K562 (cell line): ENCODE measurements around the gene DOK4. TPM values are rescaled to one million over a fixed set of nuclear protein-coding genes. Genes with fewer than 3 reads are reported as not detected.
A peak's percentile ranks its signal among the peaks of the same experiment; 100 is the strongest.
"Not testable (repeated sequence)": the region's sequence is repeated elsewhere in the genome, so short reads cannot be mapped to it uniquely, and the experiment has no call there.

Experiments used
- ATAC-seq: fragments of 200-7000 bp; cut with Tn5 transposase; 3 replicates; pipeline ENCODE4 v1.9.1; 2020; ENCODE audit warnings: moderate library complexity
- BruUV-seq: library from RNA; stranded (reverse); fragments of 400-500 nt; replicated peaks from 2 replicates; lab custom pipeline; 2021; lab: Mats Ljungman, UMichigan
- CTCF ChIA-PET: fragments of 300-600 bp; formaldehyde crosslinking; extraction: SDS; loops from one replicate; lab custom pipeline; 2021; ENCODE audit warnings: low intra/inter-chr PET ratio; lab: Yijun Ruan, JAX
- POLR2A ChIA-PET: fragments of 300-600, 350-650 bp; sonication (Branson Sonifier 250); formaldehyde crosslinking; extraction: SDS; loops from one replicate; lab custom pipeline; 2021; ENCODE audit warnings: antibody characterized with exemption, inconsistent platforms; lab: Yijun Ruan, JAX
- DNase-seq, 4 experiments: peaks; one replicate each; pipeline versions ENCODE4 v3.0.0 to v3.0.0-alpha.2; 2011 to 2018; ENCODE audit warnings: low spot score in 3 of 4, mixed read lengths in 3 of 4; ENCODE audit errors: extremely low read depth in 1 of 4
- FAIRE-seq: peaks from 2 replicates; lab custom pipeline; 2011; peaks lifted over from hg19 to GRCh38; lab: Jason Lieb, UNC
- H2AFZ ChIP-seq: 2 replicates; pipeline ENCODE4 v1.6.0; 2011; ENCODE audit warnings: low read depth, low read length, control low read depth, inconsistent platforms
- H3K27ac ChIP-seq: fragments of 200-600 bp; 3 replicates; pipeline ENCODE4 v1.8.0; 2011; ENCODE audit warnings: low read depth, mild to moderate bottlenecking, control low read depth, inconsistent platforms, low read length, moderate library complexity, mixed read lengths; ENCODE audit errors: extremely low read depth
- H3K27me3 ChIP-seq, 2 experiments: fragments of 300-600 bp in 1 of 2; 2 replicates in 1 of 2; 3 replicates in 1 of 2; pipeline versions ENCODE4 v1.6.0 to v1.8.0; 2011; ENCODE audit warnings: inconsistent platforms in 2 of 2, low read length in 2 of 2, mild to moderate bottlenecking in 1 of 2, mixed read lengths in 1 of 2, moderate library complexity in 1 of 2; ENCODE audit not compliant: control insufficient read depth in 2 of 2, insufficient read depth in 2 of 2
- H3K36me3 ChIP-seq: fragments of 300-600 bp; 3 replicates; pipeline ENCODE4 v1.8.0; 2011; ENCODE audit warnings: mild to moderate bottlenecking, low read length, inconsistent platforms; ENCODE audit not compliant: control insufficient read depth, insufficient read depth
- H3K4me1 ChIP-seq, 2 experiments: fragments of 200-600 bp in 1 of 2; replicated peaks in 1 of 2; 2 replicates in 1 of 2; 3 replicates in 1 of 2; pipeline versions ENCODE4 v1.5.1 to v1.8.0; 2011; ENCODE audit warnings: inconsistent platforms in 2 of 2, low read length in 2 of 2, mild to moderate bottlenecking in 1 of 2, mixed read lengths in 1 of 2, moderate library complexity in 1 of 2; ENCODE audit not compliant: control insufficient read depth in 2 of 2, insufficient read depth in 2 of 2
- H3K4me2 ChIP-seq: 2 replicates; pipeline ENCODE4 v1.6.1; 2011; ENCODE audit warnings: low read length, control low read depth, inconsistent platforms, mixed read lengths; ENCODE audit not compliant: insufficient read depth
- H3K4me3 ChIP-seq: fragments of 200-600 bp; sonication (generic), shearing (Covaris generic); 2 replicates; pipeline ENCODE4 v1.5.1; 2016; ENCODE audit warnings: control low read depth, inconsistent platforms
- H3K79me2 ChIP-seq: fragments of 200-600 bp; 3 replicates; pipeline ENCODE4 v1.8.0; 2011; ENCODE audit warnings: low read length, inconsistent platforms; ENCODE audit not compliant: control insufficient read depth, insufficient read depth
- H3K9ac ChIP-seq, 2 experiments: 2 replicates each; pipeline versions ENCODE4 v1.6.0 to v1.6.1; 2011; ENCODE audit warnings: low read depth in 2 of 2, low read length in 2 of 2, control low read depth in 1 of 2, inconsistent platforms in 1 of 2, mild to moderate bottlenecking in 1 of 2, mixed read lengths in 1 of 2; ENCODE audit not compliant: insufficient read depth in 1 of 2
- H3K9me1 ChIP-seq: one replicate; pipeline ENCODE4 v1.6.0; 2011; ENCODE audit warnings: inconsistent platforms, mild to moderate bottlenecking, low read length, moderate library complexity; ENCODE audit not compliant: control insufficient read depth, insufficient read depth
- H3K9me3 ChIP-seq: replicated peaks from 2 replicates; pipeline ENCODE4 v1.5.1; 2011; ENCODE audit warnings: low read depth, low read length, inconsistent platforms; ENCODE audit not compliant: control insufficient read depth, insufficient read depth
- H4K20me1 ChIP-seq: replicated peaks from 2 replicates; pipeline ENCODE4 v1.6.1; 2011; ENCODE audit warnings: low read length, inconsistent platforms, mixed read lengths; ENCODE audit not compliant: control insufficient read depth, insufficient read depth
- CBX3 ChIP-seq, 2 experiments: IDR thresholded peaks; 1 replicate in 1 of 2; 2 replicates in 1 of 2; pipeline ENCODE4 v1.6.1; 2012; ENCODE audit warnings: inconsistent platforms in 2 of 2, low read length in 2 of 2, borderline replicate concordance in 1 of 2, control low read depth in 1 of 2
- CBX5 ChIP-seq: IDR thresholded peaks from 2 replicates; pipeline ENCODE4 v1.6.1; 2014; ENCODE audit warnings: low read depth, borderline replicate concordance
- MYBL2 ChIP-seq, 2 experiments: fragments of 450-650 bp in 1 of 2; sonication (generic) in 1 of 2; formaldehyde crosslinking in 1 of 2; IDR thresholded peaks; 2 replicates each; pipeline versions ENCODE4 v1.6.1 to v1.8.1; 2017 to 2022; ENCODE audit warnings: borderline replicate concordance in 1 of 2, inconsistent platforms in 1 of 2, low read depth in 1 of 2, mild to moderate bottlenecking in 1 of 2, missing genetic modification reagents in 1 of 2, moderate library complexity in 1 of 2
- RAD51 ChIP-seq: fragments of 450-650 bp; IDR thresholded peaks from 2 replicates; pipeline ENCODE4 v1.7.1; 2016; ENCODE audit warnings: low read depth, mild to moderate bottlenecking, borderline replicate concordance
- TCF7 ChIP-seq: sonication (generic); IDR thresholded peaks from 2 replicates; pipeline ENCODE4 v1.6.1; 2016; ENCODE audit warnings: antibody characterized with exemption, borderline replicate concordance
- TRIM28 ChIP-seq: fragments of 450-650 bp; IDR thresholded peaks from 2 replicates; pipeline ENCODE4 v1.6.1; 2017
- USF1 ChIP-seq: sonication (generic); formaldehyde crosslinking; IDR thresholded peaks from 2 replicates; pipeline ENCODE4 v1.9.0; 2022; ENCODE audit warnings: mild to moderate bottlenecking, missing genetic modification reagents
- ZC3H11A ChIP-seq: IDR thresholded peaks from 2 replicates; pipeline ENCODE4 v1.6.1; 2012; ENCODE audit warnings: low read depth, low read length, improper control_type of control experiment
- WGBS: fragments of 100-300 bp; shearing (Covaris generic); methylation state at CpG from one replicate; pipeline ENCODE4 v1.1.6; 2016; ENCODE audit warnings: low coverage, mixed read lengths; ENCODE audit not compliant: insufficient coverage; ENCODE audit errors: missing lambda C conversion rate; 5-methylcytosine and 5-hydroxymethylcytosine counted together
- in situ Hi-C: fragments of 300-500 bp; cut with MboI; formaldehyde crosslinking; loops from 4 replicates; pipeline ENCODE4 v1.15.0; 2018; ENCODE audit warnings: inconsistent platforms, mixed read lengths
- intact Hi-C: fragments of 100-400 bp; cut with micrococcal nuclease; formaldehyde crosslinking; loops from 2 replicates; pipeline ENCODE4 v1.14.2; 2022
- polyA plus RNA-seq, 8 experiments: library from polyadenylated mRNA; depleted of rRNA in 4 of 8; stranded (reverse) in 5 of 8; unstranded in 3 of 8; fragments of >200 nt; fragmentation: Nextera tagmentation in 2 of 8; fragmentation: Illumina TruSeq in 1 of 8; extraction: Ambion mirVana in 2 of 8; extraction: Trizol in 1 of 8; gene quantifications; 2 replicates each; pipeline versions ENCODE4 v1.2.1 to v1.2.3, GENCODE V29; 2011 to 2014; ENCODE audit warnings: inconsistent platforms in 1 of 8, missing spikeins in 1 of 8
- total RNA-seq, 7 experiments: library from RNA; depleted of rRNA in 6 of 7; stranded (reverse); fragments of >200 nt in 6 of 7; fragmentation: Illumina TruSeq in 2 of 7; extraction: Trizol in 2 of 7; gene quantifications; 2 replicates each; pipeline versions ENCODE4 v1.2.1 to v1.2.3, GENCODE V29; 2011 to 2021; ENCODE audit warnings: low replicate concordance in 1 of 7
- TF ChIP-seq, protein P1 (sequence below): IDR thresholded peaks from 2 replicates; pipeline ENCODE4 v1.6.1; 2011; ENCODE audit warnings: borderline replicate concordance, low read depth, mild to moderate bottlenecking, moderate library complexity, low read length; ENCODE audit not compliant: insufficient read depth, poor library complexity, severe bottlenecking

The DOK4 gene
- total and polyA plus RNA-seq, 9 of the 15 experiments (the other 6 are each of a cell fraction or from before 2014, with no cell fraction given), result 0.10 to 14.4 (median 8.3) TPM

DNA sequence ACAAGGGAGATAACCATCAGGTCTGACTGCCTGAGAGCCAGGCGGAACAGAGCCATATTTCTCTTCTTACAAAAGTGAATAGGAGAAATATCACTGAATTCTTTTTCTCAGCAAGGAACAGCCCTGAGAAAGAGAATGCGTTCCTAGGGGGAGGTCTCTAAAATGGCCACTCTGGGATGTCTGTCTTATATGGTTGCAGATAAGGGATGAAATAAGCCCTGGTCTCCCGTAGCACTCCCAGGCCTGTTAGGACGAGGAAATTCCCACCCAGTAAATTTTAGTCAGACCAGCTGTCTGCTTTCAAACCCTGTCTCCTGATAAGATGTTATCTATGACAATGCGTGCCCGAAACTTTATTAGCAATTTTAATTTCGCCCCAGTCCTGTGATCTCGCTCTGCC lies 46.3 kb downstream of the DOK4 start:
- H3K27ac ChIP-seq, intact Hi-C loops, ATAC-seq, H3K9me3 ChIP-seq, in situ Hi-C loops, FAIRE-seq, H3K4me3 ChIP-seq, H4K20me1 ChIP-seq, CTCF ChIA-PET, H3K9me1 ChIP-seq, H3K4me2 ChIP-seq, DNase-seq, H3K9ac ChIP-seq, BruUV-seq, H3K27me3 ChIP-seq, H3K4me1 ChIP-seq, POLR2A ChIA-PET, H2AFZ ChIP-seq: not testable (repeated sequence)
- 96% methylated on average over 8 of the region's 8 CpGs for WGBS
- Histone ChIP-seq H3K36me3 (peaks cover 68% of the 10 kb centered on the region; the same call in 2 of the 3 replicates), H3K79me2 (peaks cover 27% of the 10 kb centered on the region)
- TF ChIP-seq CBX5 (peak; percentile 76; the same call in 1 of the 2 replicates), TRIM28 (0 out of 2 replicates have a peak, but pooled peaks have one; percentile 40), CBX3 (IDR thresholded peaks at IDR 0.05; ENCODE audit: borderline replicate concordance in 1 of 2, low read length in 2 of 2) (peak in 1 of 2 experiments; percentile 82; a peak in 2 of 3 replicates)

DNA sequence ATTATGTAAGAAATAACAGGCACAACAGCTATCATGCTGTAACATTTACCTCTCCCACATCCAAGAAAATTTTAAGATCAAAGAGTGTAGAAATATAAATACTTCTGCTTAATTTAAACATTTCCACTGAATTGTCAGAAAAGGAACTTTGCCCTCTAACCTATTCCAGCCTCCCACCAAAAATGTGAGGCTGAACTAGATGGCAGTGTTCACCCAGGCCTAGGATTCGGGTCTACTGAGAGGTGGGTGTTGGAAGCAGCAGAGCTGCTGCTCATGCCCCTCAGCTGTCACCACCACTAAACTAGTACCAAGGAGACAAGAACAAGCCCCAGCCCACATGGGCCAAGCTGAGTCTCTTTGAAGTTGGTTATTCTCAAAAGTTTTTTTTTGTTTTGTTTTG lies 50.5 kb downstream of the DOK4 start:
- no TSS peak for BruUV-seq
- H3K4me1 ChIP-seq, result no peaks in the 10 kb centered on the region
- no peak overlapping the region for H2AFZ ChIP-seq
- H3K79me2 ChIP-seq, result peaks cover 3% of the 10 kb centered on the region; the same call in 1 of the 3 replicates
- H3K4me2 ChIP-seq, result no peak overlapping the region
- H3K9ac ChIP-seq, result no peak overlapping the region
- intact Hi-C loops, result no loop called here
- H3K9me1 ChIP-seq, result no peaks in the 10 kb centered on the region
- no peak overlapping the region for H3K4me3 ChIP-seq
- peaks cover 4% of the 10 kb centered on the region; the same call in 1 of the 2 replicates for H3K9me3 ChIP-seq
- no peak overlapping the region for H3K27ac ChIP-seq
- no peaks in the 10 kb centered on the region for H3K27me3 ChIP-seq
- ChIA-PET CTCF (no interaction called here), POLR2A (interaction anchor here (0.6 kb wide), 1 partner anchor 16 kb away, joined by 3 read pairs; no protein-coding TSS in a partner anchor)
- no peaks in the 10 kb centered on the region for H4K20me1 ChIP-seq
- in situ Hi-C loops, result no loop called here
- FAIRE-seq (no peak), DNase-seq (no peak)
- 88% methylated on average over 1 of the region's 1 CpG for WGBS
- TF ChIP-seq MYBL2 (IDR thresholded peaks at IDR 0.05; ENCODE audit: low read depth) (no peak), MYBL2 (CRISPR knock-in tag; IDR thresholded peaks at IDR 0.05; ENCODE audit: borderline replicate concordance) (no peak), ZC3H11A (no peak), RAD51 (no peak), TCF7 (no peak), USF1 (CRISPR knock-in tag) (no peak)
- TF ChIP-seq, protein P1, sequence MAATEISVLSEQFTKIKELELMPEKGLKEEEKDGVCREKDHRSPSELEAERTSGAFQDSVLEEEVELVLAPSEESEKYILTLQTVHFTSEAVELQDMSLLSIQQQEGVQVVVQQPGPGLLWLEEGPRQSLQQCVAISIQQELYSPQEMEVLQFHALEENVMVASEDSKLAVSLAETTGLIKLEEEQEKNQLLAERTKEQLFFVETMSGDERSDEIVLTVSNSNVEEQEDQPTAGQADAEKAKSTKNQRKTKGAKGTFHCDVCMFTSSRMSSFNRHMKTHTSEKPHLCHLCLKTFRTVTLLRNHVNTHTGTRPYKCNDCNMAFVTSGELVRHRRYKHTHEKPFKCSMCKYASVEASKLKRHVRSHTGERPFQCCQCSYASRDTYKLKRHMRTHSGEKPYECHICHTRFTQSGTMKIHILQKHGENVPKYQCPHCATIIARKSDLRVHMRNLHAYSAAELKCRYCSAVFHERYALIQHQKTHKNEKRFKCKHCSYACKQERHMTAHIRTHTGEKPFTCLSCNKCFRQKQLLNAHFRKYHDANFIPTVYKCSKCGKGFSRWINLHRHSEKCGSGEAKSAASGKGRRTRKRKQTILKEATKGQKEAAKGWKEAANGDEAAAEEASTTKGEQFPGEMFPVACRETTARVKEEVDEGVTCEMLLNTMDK, result no peak
- TF ChIP-seq, all 486 proteins: peak for 0
- no peak for ATAC-seq
- peaks cover 95% of the 10 kb centered on the region for H3K36me3 ChIP-seq
